GM18858 (cell line): Measurements from ENCODE around the gene F11.
"Not testable (repeated sequence)": the region's sequence is repeated elsewhere in the genome, so short reads cannot be mapped to it uniquely, and the experiment has no call there.

ENCODE experiments used
- ATAC-seq: cut with Tn5 transposase; IDR thresholded peaks from one replicate; pipeline ENCODE4 v1.9.1; 2021; ENCODE audit not compliant: unreplicated experiment

Gene F11

DNA sequence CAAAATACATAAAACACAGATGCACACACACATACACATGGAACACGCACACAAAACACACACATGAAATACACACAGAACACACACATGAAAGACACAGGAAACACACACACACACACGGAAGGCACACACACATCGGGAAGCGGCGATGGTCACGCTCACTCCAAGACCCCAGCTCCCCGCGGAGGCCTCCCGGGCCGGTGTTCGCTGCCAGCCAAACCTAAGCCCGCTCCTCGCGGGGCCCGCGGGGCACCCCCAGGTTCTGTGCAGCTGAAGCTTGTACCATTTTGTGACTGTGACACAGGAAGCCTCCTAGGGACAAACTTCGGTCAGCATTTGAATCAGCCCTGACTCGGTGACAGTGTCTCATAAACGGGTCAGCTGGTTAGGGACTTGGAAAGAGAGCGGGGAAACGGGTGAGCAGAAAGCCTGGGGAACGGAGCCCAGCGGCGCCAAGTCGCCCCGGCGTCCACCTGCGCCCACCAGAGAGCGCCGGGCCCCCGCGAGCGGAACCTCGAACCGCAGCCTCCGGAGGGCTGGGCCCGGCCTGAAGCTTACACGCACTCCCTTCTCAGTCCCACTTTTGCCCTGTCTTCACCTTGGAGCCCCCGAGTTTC is 32.1 kb downstream of the F11 start:
- no peak for ATAC-seq

DNA sequence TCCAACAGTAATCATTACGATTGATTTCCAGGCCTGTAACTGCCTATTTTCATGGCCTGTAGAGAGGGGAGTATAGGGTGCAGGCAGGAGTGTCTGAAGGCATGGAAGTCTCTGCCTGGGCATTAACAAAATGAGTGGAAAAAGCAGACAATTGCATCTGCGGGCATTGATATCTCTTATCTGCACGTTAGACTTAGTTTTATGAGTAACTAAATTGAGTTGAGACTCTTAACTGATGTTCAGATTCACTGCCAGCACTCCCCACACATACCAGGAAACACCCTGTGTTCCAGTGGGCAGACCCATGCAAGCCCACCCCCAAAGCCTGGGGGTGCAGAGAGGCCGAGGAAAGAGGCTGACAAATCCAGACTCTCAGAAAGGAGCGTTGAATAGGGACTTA is 33.3 kb downstream of the F11 start:
- ATAC-seq = no peak

DNA sequence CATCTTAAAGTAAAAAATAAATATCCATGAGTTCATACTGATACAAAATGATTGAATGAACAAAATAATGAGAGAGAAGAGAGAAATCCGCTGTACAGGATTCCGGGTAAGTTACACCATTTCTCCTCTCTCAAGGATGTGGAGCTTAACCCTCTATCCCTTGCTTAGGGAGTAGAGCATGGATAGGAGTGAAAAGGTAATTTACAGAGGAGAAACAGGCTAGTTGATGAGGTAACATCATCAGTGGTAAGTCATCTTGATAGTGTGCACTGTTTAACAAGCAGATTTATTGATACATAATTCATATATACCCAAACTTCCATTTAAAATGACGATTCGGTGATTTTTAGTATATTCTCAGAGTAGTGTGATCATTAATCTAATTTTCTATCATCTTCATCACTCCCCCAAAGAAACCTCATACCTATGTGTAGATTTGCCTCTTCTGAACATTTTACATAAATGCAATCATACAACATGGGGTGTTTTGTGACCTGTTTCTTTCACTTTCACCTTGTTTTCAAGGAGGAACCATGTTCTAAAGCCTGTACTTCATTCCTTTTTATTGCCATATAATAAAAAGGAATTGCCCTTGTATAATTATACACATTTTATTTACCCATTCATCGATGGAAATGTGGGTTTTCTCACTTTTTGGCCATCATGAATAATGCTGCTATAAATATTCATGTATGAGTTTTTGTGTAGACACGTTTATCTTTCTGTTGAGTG is 34.8 kb downstream of the F11 start:
- no peak for ATAC-seq

DNA sequence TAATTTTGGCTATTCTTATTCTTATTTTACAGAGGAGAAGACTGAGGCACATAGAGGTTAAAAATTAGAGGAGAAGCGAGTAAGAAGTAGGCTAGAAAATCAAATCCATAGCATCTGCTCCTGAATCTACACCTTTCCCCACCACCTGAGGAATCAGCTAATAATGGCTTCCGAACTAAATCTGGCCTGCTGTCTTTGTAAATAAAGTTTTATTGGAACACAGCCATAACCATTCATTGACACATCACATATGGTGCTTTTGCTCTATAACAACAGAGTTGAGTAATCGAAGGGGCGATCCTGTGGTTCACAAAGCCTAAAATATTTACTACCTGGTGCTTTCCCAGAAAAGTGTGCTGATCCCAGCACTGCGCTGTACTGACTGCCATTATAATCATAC is 38.2 kb downstream of the F11 start:
- ATAC-seq = no peak

DNA sequence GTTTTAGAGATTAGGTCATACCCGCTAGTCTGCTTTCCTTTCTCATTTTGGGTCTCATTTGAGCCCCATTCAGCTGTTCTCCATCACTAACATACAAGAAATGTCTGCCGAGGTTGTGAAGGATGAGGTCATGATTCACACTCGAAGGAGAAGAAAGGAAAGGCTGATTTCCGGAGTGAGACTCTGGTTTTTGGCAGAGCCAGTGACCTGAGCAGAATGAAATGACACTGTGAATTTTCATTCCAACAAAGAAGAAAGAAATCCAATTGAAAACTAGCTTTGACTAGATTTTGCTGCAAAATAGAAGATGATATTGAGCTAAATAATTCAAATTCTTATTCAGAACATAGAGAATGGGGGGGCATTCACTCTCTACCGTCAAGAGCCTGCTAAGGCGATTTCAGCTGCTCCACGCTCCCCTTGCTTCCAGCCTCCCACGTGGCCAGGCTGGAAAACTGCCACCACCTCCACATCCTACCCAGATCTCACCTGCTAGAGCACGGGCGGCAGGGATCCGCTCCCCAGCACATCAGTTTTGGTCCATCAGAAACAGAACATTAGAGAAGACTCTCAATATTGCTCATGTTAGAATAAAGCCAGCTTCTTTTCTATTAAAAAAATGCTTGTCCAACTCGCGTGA is 39.0 kb downstream of the F11 start:
- ATAC-seq = no peak

DNA sequence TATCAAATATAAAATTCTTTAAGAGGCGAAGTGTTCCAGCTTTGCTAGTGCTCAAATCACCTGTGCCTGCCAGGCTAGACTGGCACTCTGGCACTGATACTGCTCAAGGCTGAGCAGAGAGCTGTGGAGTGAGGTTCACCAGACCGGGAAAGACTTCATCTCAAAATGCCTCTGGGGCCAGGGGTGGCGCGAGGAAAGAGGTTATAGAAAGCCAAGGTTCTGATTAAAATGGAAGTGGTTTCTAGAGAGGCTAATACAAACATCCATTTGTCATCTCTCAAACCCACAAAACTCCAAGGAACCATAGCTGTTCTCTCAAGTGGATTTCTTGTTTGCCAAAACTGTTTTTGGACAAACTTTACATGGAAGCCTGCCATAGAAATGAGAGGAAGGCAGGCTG is 41.5 kb downstream of the F11 start:
- ATAC-seq = no peak

DNA sequence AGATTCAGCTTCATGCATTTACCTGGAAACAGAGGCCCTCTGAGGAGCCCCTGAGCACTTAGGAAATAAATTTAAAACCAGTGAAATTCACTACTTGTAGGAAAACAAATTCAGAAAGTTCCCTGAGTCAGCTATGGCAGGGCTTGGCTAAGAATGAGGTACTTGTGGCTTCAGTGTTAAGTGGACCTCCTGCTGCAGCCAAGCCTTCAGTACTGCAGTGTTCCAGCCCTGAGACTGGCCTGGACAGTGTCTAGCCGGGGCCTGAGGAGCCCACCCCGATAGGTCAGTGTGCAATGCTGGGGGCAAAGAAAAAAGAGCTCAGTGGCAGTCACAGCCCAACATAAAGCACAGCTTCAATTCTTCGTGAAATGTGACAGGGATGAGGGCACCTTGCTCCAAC is 41.9 kb downstream of the F11 start:
- ATAC-seq = no peak

DNA sequence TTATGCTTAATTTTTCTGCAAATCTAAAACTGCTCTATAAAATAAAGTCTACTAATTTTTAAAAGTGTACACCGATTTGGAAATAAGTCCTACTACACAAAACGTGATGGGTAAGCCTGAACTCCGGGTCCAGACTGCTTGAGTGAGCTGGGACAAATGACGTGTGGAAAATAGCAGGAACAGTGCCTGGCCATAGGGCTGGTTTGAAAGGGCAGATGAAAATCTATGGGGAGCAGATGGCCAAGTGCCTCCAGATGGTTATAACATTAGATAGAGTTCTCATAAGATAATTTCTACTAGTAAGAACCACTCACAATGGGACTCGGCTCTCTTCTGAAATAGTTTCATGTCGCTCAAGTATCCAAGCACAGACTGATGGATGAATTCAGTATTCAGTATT is 52.5 kb downstream of the F11 start:
- no peak for ATAC-seq

DNA sequence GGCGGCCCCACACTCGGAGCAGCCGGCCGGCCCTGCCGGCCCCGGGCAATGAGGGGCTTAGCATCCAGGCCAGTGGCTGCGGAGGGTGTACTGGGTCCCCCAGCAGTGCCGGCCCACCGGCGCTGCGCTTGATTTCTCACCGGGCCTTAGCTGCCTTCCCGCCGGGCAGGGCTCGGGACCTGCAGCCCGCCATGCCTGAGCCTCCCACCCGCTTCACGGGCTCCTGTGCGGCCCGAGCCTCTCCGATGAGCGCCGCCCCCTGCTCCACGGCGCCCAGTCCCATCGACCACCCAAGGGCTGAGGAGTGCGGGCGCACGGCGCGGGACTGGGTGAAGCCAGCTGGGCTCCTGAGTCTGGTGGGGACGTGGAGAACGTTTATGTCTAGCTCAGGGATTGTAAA is 58.7 kb downstream of the F11 start:
- not testable (repeated sequence) for ATAC-seq

DNA sequence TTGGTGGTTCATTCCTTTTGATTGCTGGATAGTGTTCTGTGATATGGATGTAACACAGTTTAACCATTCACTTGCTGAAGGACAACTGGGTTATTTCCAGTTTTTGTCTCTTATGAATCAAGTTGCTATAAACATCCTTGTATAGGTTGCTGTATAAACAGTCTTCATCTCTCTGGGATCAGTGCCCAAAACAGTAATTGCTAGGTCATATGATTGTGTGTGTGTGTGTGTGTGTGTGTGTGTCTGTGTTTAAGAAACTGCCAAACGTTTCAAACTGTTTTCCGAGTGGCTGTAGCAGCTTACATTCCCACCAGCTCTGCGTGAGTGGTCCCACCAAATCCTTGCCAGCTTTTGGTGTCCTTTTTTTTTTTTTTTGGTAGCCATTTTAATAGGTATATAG is 60.4 kb downstream of the F11 start:
- ATAC-seq = no peak

DNA sequence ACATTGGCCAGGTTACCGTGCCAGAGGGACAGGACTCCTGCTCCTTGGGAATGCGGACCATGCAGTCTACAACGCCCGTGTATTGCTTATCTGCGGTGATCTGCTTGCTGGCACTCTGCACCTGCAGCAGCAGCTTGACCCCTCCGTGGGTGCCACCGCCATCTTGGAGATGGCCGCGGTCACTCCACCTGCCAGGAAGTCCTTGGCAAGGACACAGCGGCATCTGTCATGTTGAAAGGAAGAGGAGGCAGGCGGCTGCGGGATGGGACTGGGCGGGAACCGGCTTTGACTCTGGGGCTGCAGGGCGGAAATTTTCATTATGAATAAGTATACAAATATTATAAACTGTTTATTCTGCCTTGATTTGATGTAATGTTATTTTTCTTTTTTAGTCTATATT is 63.4 kb downstream of the F11 start:
- no peak for ATAC-seq

DNA sequence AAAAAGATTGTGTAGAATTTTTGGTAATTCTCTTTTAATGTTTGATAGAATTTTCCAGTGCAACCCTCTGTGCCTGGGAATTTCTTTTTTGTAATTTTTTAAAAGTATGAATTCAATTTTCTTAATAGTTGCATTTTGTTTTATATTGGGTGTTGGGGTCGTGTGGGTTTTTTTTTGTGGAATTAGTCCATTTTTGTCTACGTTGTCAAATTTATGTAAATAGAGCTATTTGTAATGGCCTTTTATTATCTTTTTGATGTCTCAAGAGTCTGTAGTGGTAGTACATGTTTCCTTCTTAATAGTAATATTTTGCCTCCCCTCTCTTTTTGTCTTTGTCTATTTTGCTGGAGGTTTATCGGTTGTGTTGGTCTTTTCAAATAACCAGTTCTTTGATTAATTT is 64.4 kb downstream of the F11 start:
- no peak for ATAC-seq

DNA sequence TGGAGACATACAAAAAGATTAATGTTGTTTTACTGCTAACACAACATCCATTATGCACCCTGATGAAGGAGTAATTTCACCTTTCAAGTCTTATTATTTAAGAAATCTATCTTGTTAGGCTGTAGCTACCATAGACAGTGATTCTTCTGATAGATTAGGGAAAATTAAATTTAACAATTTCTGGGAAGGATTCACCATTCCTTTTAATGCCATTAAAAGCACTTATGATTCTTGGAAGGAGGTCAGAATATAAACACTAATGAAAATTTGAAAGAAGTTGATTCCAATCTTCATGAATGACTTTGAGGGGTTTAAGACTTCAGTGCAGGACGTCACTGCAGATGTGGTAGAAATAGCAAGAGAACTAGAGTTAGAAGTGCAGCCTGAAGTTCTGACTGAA is 69.8 kb downstream of the F11 start:
- no peak for ATAC-seq
